ENCODE data around the gene CNGB1. TPM values are rescaled to one million over a fixed set of nuclear protein-coding genes. Genes with fewer than 3 reads are reported as not detected.

The CNGB1 gene
- total RNA-seq, 1 experiment from 2014 or later, result 0.04 TPM

DNA sequence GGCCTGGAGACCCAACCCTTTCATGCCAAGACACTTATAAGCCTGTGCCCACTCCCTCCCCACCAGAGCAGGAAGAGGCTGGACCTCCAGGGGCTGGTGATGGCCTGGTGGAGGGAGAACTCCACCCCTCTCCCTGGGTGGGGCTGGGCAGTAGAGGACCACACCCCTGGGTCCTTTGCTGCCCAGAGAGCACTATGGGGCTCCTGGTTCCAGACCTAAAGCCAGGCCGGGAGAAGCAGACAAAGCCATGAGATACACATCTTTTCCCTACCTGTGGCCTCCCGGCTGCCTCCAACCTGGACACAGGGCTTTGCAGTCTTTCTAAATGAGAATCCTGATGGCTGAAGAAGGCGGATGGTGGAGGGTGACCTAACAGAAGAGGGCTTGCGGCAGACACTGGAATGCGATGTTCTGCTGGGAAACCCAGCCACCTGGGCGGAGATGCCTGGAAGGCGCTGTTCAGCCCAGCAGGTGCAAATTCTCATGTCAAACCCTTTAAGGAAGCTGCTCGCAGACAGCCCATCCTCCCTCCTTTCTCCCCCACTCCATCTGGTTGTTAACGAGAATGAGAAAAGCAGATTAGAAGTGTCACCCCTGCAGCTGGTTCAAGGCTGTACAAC lies 124.7 kb downstream of the CNGB1 start:
- Histone ChIP-seq H3K27me3 (ENCODE audit: low read length) (no peaks in the 10 kb centered on the region), H3K4me2 (ENCODE audit: low read length) (no peak overlapping the region), H3K79me2 (ENCODE audit: low read length) (no peaks in the 10 kb centered on the region), H3K4me1 (ENCODE audit: insufficient read depth, low read length) (no peaks in the 10 kb centered on the region), H3K9me2 (replicated peaks; ENCODE audit: low read length) (no peaks in the 10 kb centered on the region), H3K9me3 (ENCODE audit: low read length) (no peaks in the 10 kb centered on the region), H3K36me3 (ENCODE audit: low read depth, low read length) (no peaks in the 10 kb centered on the region), H3K9ac (ENCODE audit: low read length) (no peak overlapping the region), H3K4me3 (ENCODE audit: low read length) (no peak overlapping the region), H4K20me1 (ENCODE audit: low read length) (no peaks in the 10 kb centered on the region), H3F3A (ENCODE audit: low read length, unreplicated experiment) (no peaks in the 10 kb centered on the region), H3K27ac (ENCODE audit: low read length) (no peak overlapping the region), H2AFZ (ENCODE audit: low read length) (no peak overlapping the region)
- ATAC-seq (no peak), DNase-seq (no peak)
- CTCF ChIA-PET, result no interaction called here
- POLR2A ChIA-PET (ENCODE audit: unreplicated experiment), result no interaction called here
- intact Hi-C loops (cut with micrococcal nuclease), result no loop called here
- no peak for TF ChIP-seq EZH2phosphoT487 (IDR thresholded peaks at IDR 0.05; ENCODE audit: borderline replicate concordance, low read length)
- no peak for TF ChIP-seq EZH2 (IDR thresholded peaks at IDR 0.05; ENCODE audit: low read length, unreplicated experiment)
- TF ChIP-seq, protein P1, sequence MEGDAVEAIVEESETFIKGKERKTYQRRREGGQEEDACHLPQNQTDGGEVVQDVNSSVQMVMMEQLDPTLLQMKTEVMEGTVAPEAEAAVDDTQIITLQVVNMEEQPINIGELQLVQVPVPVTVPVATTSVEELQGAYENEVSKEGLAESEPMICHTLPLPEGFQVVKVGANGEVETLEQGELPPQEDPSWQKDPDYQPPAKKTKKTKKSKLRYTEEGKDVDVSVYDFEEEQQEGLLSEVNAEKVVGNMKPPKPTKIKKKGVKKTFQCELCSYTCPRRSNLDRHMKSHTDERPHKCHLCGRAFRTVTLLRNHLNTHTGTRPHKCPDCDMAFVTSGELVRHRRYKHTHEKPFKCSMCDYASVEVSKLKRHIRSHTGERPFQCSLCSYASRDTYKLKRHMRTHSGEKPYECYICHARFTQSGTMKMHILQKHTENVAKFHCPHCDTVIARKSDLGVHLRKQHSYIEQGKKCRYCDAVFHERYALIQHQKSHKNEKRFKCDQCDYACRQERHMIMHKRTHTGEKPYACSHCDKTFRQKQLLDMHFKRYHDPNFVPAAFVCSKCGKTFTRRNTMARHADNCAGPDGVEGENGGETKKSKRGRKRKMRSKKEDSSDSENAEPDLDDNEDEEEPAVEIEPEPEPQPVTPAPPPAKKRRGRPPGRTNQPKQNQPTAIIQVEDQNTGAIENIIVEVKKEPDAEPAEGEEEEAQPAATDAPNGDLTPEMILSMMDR (conservative IDR thresholded peaks at IDR 0.05; ENCODE audit: low read depth, low read length), result no peak
- BruUV-seq (replicated peaks), result no TSS peak

DNA sequence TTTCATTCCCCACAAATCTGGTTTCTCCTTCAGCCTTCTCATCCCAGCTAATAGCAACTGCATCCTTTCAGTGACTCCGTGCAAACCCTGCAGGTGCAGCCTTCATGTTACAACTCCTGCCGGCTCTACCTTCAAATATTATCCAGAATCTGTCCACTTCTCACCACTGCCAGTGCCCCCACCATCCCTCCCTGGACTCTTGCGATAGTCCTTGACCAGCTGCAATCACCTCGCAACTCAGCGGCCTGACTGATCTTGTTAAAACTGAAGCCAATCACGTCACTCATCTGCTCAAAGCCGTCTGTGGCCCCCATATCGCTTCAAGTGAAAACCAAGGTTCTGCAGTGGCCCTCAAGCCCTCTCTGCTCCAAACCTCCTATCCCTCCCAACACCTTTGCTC lies 125.8 kb downstream of the CNGB1 start:
- Histone ChIP-seq H3K27me3 (ENCODE audit: low read length) (no peaks in the 10 kb centered on the region), H3K27ac (ENCODE audit: low read length) (no peak overlapping the region), H3K4me1 (ENCODE audit: insufficient read depth, low read length) (no peaks in the 10 kb centered on the region), H3K79me2 (ENCODE audit: low read length) (no peaks in the 10 kb centered on the region), H3K9ac (ENCODE audit: low read length) (no peak overlapping the region), H3F3A (ENCODE audit: low read length, unreplicated experiment) (no peaks in the 10 kb centered on the region), H4K20me1 (ENCODE audit: low read length) (no peaks in the 10 kb centered on the region), H3K36me3 (ENCODE audit: low read depth, low read length) (no peaks in the 10 kb centered on the region), H3K4me2 (ENCODE audit: low read length) (no peak overlapping the region), H3K4me3 (ENCODE audit: low read length) (no peak overlapping the region), H3K9me2 (replicated peaks; ENCODE audit: low read length) (no peaks in the 10 kb centered on the region), H3K9me3 (ENCODE audit: low read length) (no peaks in the 10 kb centered on the region), H2AFZ (ENCODE audit: low read length) (no peak overlapping the region)
- intact Hi-C loops (cut with micrococcal nuclease), result no loop called here
- no TSS peak for BruUV-seq (replicated peaks)
- DNase-seq, result no peak
- ATAC-seq, result no peak
- ChIA-PET CTCF (no interaction called here), POLR2A (ENCODE audit: unreplicated experiment) (no interaction called here)
- TF ChIP-seq EZH2phosphoT487 (IDR thresholded peaks at IDR 0.05; ENCODE audit: borderline replicate concordance, low read length), result no peak
- no peak for TF ChIP-seq EZH2 (IDR thresholded peaks at IDR 0.05; ENCODE audit: low read length, unreplicated experiment)
- TF ChIP-seq, protein P1 (conservative IDR thresholded peaks at IDR 0.05; ENCODE audit: low read depth, low read length), result no peak

DNA sequence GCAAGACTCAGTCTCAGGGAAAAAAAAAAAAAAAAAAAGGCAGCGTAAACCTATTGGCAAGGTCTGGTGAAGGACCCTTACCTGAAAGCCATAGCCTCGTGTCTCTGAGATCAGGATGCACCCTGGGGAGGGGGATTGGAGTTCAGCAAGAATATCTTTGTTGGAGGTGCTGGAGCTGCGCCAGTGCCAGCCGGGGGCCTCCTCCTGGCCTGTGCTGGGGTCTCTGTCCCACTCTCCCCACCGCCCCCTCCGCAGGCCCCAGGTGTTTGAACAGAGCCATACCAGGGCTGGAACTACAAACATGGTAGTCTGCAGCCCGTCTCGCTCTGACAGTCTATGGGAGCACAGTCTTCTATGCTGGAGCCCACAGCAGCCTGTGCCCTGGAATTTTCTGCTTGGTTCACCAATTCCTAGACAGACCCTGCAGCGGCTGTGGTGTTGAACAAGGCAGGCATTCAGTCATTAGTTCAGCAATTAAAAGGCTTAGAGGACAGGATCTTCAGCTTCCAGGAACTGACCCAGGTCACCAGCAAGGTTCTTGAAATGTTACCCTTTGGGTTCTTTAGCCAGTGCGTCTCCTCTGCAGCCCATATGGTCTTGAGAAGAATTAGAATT lies 126.4 kb downstream of the CNGB1 start:
- POLR2A ChIA-PET (ENCODE audit: unreplicated experiment), result no interaction called here

More for the DNA sequence above, 126.4 kb downstream of the CNGB1 start:
- Histone ChIP-seq H3K9ac (ENCODE audit: low read length) (no peak overlapping the region), H3F3A (ENCODE audit: low read length, unreplicated experiment) (no peaks in the 10 kb centered on the region), H3K36me3 (ENCODE audit: low read depth, low read length) (no peaks in the 10 kb centered on the region), H3K27me3 (ENCODE audit: low read length) (no peaks in the 10 kb centered on the region), H3K9me3 (ENCODE audit: low read length) (no peaks in the 10 kb centered on the region), H2AFZ (ENCODE audit: low read length) (no peak overlapping the region), H3K9me2 (replicated peaks; ENCODE audit: low read length) (no peaks in the 10 kb centered on the region), H3K4me2 (ENCODE audit: low read length) (no peak overlapping the region), H4K20me1 (ENCODE audit: low read length) (no peaks in the 10 kb centered on the region), H3K4me3 (ENCODE audit: low read length) (no peak overlapping the region), H3K27ac (ENCODE audit: low read length) (no peak overlapping the region), H3K79me2 (ENCODE audit: low read length) (no peaks in the 10 kb centered on the region), H3K4me1 (ENCODE audit: insufficient read depth, low read length) (no peaks in the 10 kb centered on the region)
- BruUV-seq (replicated peaks), result no TSS peak
- CTCF ChIA-PET, result no interaction called here
- intact Hi-C loops (cut with micrococcal nuclease), result no loop called here
- no peak for TF ChIP-seq EZH2phosphoT487 (IDR thresholded peaks at IDR 0.05; ENCODE audit: borderline replicate concordance, low read length)
- no peak for TF ChIP-seq EZH2 (IDR thresholded peaks at IDR 0.05; ENCODE audit: low read length, unreplicated experiment)
- TF ChIP-seq, protein P1 (conservative IDR thresholded peaks at IDR 0.05; ENCODE audit: low read depth, low read length), result no peak
- no peak for DNase-seq
- ATAC-seq, result no peak

Data from PC-3 (cell line).